ENCODE measurements around the gene TWNK. TPM values are rescaled to one million over a fixed set of nuclear protein-coding genes. Genes with fewer than 3 reads are reported as not detected.

Gene TWNK
- total RNA-seq, 3 donors from 2014 or later = 3.4 to 7.5 (median 5.3) TPM

DNA sequence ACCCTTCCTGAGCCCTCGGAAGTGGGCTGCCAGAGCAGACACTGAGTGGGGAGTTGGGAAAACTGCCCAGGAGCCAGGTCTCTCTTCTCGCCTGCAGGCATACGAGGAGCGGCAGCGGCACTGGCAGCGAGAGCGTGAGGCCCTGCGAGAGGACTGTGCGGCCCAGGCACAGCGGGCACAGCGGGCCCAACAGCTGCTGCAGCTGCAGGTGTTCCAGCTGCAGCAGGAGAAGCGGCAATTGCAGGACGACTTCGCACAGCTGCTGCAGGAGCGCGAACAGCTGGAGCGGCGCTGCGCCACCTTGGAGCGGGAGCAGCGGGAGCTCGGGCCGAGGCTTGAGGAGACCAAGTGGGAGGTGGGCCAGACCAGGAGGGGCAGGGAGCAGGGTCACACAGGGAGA is 18.0 kb downstream of the TWNK start:
- H3K4me3 ChIP-seq = no peak overlapping the region
- DNase-seq (ENCODE audit: low spot score in 2 of 2) = no peak
- no peaks in the 10 kb centered on the region for H3K27me3 ChIP-seq
- intact Hi-C loops (cut with DNase I; ENCODE audit: low total_unique reads) = no loop called here
- peaks cover 4% of the 10 kb centered on the region for H3K36me3 ChIP-seq
- no peak overlapping the region for H3K27ac ChIP-seq
- peaks cover 12 to 13% of the 10 kb centered on the region in 2 donors for H3K4me1 ChIP-seq
- TF ChIP-seq POLR2AphosphoS5 (IDR thresholded peaks at IDR 0.05) = no peak
- TF ChIP-seq, protein P1, sequence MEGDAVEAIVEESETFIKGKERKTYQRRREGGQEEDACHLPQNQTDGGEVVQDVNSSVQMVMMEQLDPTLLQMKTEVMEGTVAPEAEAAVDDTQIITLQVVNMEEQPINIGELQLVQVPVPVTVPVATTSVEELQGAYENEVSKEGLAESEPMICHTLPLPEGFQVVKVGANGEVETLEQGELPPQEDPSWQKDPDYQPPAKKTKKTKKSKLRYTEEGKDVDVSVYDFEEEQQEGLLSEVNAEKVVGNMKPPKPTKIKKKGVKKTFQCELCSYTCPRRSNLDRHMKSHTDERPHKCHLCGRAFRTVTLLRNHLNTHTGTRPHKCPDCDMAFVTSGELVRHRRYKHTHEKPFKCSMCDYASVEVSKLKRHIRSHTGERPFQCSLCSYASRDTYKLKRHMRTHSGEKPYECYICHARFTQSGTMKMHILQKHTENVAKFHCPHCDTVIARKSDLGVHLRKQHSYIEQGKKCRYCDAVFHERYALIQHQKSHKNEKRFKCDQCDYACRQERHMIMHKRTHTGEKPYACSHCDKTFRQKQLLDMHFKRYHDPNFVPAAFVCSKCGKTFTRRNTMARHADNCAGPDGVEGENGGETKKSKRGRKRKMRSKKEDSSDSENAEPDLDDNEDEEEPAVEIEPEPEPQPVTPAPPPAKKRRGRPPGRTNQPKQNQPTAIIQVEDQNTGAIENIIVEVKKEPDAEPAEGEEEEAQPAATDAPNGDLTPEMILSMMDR (IDR thresholded peaks at IDR 0.05) = no peak
- no peak for TF ChIP-seq POLR2A (IDR thresholded peaks at IDR 0.05)
- no peaks in the 10 kb centered on the region for H3K9me3 ChIP-seq

DNA sequence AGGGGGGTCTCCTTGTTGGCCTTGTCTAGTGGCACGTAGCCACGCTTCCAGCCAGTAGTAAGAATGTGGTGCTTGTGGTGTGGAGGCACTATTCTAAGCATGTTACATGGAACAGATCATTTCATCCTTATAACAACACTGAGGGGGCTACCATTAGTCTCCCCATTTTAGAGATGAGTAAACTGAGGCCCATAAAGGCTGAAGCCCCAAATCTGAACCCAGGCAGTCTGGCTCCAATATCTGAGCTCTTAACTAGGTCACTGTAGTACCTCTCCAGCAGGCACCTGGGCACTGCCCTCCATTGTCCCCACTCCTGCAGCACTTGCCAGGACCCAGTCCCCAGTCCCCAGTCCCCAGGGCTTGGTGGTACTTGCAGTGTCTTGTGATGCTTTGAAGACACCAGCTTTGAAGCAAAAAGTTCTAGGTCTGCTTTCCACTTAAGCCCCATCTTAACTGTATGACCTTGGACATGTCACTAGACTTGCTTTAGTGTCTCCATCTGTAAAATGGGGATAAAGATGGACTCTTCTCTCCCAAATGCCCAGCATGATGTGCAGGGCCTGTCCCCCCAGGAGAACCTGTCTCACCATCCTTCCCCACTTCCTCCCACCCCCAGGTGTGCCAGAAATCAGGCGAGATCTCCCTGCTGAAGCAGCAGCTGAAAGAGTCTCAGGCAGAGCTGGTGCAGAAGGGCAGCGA is 18.7 kb downstream of the TWNK start:
- H3K27me3 ChIP-seq = no peaks in the 10 kb centered on the region
- no peaks in the 10 kb centered on the region for H3K9me3 ChIP-seq
- H3K4me1 ChIP-seq = peaks cover 8 to 11% of the 10 kb centered on the region in 2 donors
- no peak for DNase-seq (ENCODE audit: low spot score in 2 of 2)
- no peak overlapping the region for H3K27ac ChIP-seq
- peaks cover 4% of the 10 kb centered on the region for H3K36me3 ChIP-seq
- H3K4me3 ChIP-seq = no peak overlapping the region
- TF ChIP-seq, protein P1 (IDR thresholded peaks at IDR 0.05) = no peak
- TF ChIP-seq POLR2AphosphoS5 (IDR thresholded peaks at IDR 0.05) = no peak
- no peak for TF ChIP-seq POLR2A (IDR thresholded peaks at IDR 0.05)
- intact Hi-C loops (cut with DNase I; ENCODE audit: low total_unique reads) = no loop called here

DNA sequence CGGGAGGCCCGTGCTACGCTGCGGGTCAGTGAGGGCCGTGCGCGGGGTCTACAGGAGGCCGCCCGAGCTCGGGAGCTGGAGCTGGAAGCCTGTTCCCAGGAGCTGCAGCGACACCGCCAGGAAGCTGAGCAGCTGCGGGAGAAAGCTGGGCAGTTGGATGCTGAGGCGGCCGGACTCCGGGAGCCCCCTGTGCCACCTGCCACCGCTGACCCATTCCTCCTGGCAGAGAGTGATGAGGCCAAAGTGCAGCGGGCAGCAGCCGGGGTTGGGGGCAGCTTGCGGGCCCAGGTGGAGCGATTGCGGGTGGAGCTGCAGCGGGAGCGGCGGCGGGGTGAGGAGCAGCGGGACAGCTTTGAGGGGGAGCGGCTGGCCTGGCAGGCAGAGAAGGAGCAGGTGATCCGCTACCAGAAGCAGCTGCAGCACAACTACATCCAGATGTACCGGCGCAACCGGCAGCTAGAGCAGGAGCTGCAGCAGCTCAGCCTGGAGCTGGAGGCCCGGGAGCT is 19.3 kb downstream of the TWNK start:
- peaks cover 4% of the 10 kb centered on the region for H3K36me3 ChIP-seq
- DNase-seq (ENCODE audit: low spot score in 2 of 2) = no peak
- no peak overlapping the region for H3K4me3 ChIP-seq
- TF ChIP-seq POLR2AphosphoS5 (IDR thresholded peaks at IDR 0.05) = no peak
- TF ChIP-seq, protein P1 (IDR thresholded peaks at IDR 0.05) = no peak
- no peak for TF ChIP-seq POLR2A (IDR thresholded peaks at IDR 0.05)
- H3K9me3 ChIP-seq = no peaks in the 10 kb centered on the region
- H3K4me1 ChIP-seq = peaks cover 5 to 6% of the 10 kb centered on the region in 2 donors
- peak overlapping the region; percentile 66 to 74 for H3K27ac ChIP-seq
- intact Hi-C loops (cut with DNase I; ENCODE audit: low total_unique reads) = no loop called here
- H3K27me3 ChIP-seq = no peaks in the 10 kb centered on the region

DNA sequence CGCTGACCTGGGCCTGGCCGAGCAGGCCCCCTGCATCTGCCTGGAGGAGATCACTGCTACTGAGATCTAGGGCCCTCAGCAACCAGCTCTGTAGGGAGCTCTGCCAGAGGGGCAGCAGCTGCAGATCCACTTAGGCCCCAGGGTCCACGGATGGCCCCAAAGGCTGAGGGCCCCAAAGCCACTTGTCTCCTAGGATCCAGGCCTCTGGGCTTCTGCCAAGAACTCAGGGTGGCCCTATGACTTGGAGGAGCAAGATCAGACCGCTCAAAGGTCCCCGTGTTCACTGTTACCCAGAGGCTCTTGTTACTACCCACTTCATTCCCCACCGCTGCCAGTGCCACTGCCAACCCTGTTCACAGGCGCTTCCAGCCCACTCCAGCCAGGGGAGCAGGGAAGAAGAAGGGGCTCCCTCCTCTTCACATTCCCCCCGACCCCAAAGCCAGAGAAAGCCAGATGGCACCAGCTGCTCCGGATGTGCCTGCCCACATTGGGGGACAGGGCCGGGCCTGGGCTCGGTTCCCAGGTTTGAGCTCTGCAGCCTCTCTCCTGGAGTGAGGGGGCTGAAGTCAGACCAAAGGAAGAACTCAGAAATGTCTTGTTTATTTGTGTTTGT is 19.9 kb downstream of the TWNK start:
- Histone ChIP-seq H3K9me3 (no peaks in the 10 kb centered on the region), H3K4me3 (no peak overlapping the region), H3K27ac (peak overlapping the region; percentile 66 to 74), H3K4me1 (peaks cover 0 to under 1% of the 10 kb centered on the region in 2 donors), H3K36me3 (peaks cover 4% of the 10 kb centered on the region), H3K27me3 (no peaks in the 10 kb centered on the region)
- intact Hi-C loops (cut with DNase I; ENCODE audit: low total_unique reads) = no loop called here
- TF ChIP-seq POLR2A (IDR thresholded peaks at IDR 0.05) = no peak
- TF ChIP-seq POLR2AphosphoS5 (IDR thresholded peaks at IDR 0.05) = no peak
- TF ChIP-seq, protein P1 (IDR thresholded peaks at IDR 0.05) = no peak
- no peak for DNase-seq (ENCODE audit: low spot score in 2 of 2)
